Natural killer cell (primary cell): ENCODE measurements around the gene FOXF1. TPM values are rescaled to one million over a fixed set of nuclear protein-coding genes. Genes with fewer than 3 reads are reported as not detected.

Source experiments
- ATAC-seq, 3 donors: fragments of 150-1000 bp in 2 of 3; fragments of 200-7000 bp in 1 of 3; cut with Tn5 transposase; 1 replicate in 1 of 3; 2 replicates in 2 of 3; pipeline ENCODE4 v1.10.0; 2021; ENCODE audit warnings: mild to moderate bottlenecking in 2 of 3, moderate library complexity in 2 of 3
- DNase-seq, 2 donors: peaks; one replicate each; pipeline versions ENCODE4 v3.0.0 to v3.0.0-alpha.2; 2013 to 2021; ENCODE audit warnings: mixed read lengths in 1 of 2
- H3K27ac ChIP-seq: one replicate; pipeline ENCODE4 v1.5.1; 2013; ENCODE audit warnings: mild to moderate bottlenecking, low read length
- H3K27me3 ChIP-seq: one replicate; pipeline ENCODE4 v1.6.1; 2013; ENCODE audit warnings: low read length; ENCODE audit not compliant: control insufficient read depth, insufficient read depth
- H3K36me3 ChIP-seq: one replicate; pipeline ENCODE4 v1.6.1; 2013; ENCODE audit warnings: low read length; ENCODE audit not compliant: control insufficient read depth, insufficient read depth
- H3K4me1 ChIP-seq: one replicate; pipeline ENCODE4 v1.6.1; 2013; ENCODE audit warnings: low read length; ENCODE audit not compliant: control insufficient read depth, insufficient read depth
- H3K4me3 ChIP-seq: one replicate; pipeline ENCODE4 v1.5.1; 2013; ENCODE audit warnings: low read length
- H3K9me3 ChIP-seq: one replicate; pipeline ENCODE4 v1.6.1; 2013; ENCODE audit warnings: low read length; ENCODE audit not compliant: control insufficient read depth, insufficient read depth
- H3K27ac Mint-ChIP-seq, 2 donors: one replicate each; pipeline ENCODE4 v1.8.0; 2022; ENCODE audit warnings: mild to moderate bottlenecking in 2 of 2, mixed read lengths in 2 of 2, moderate library complexity in 1 of 2
- H3K27me3 Mint-ChIP-seq, 2 donors: one replicate each; pipeline ENCODE4 v1.8.0; 2022; ENCODE audit warnings: low read depth in 2 of 2, mixed read lengths in 2 of 2
- H3K36me3 Mint-ChIP-seq: one replicate; pipeline ENCODE4 v1.8.0; 2022; ENCODE audit warnings: mixed read lengths
- H3K4me1 Mint-ChIP-seq, 2 donors: one replicate each; pipeline ENCODE4 v1.8.0; 2022; ENCODE audit warnings: mixed read lengths in 2 of 2
- H3K4me3 Mint-ChIP-seq: one replicate; pipeline ENCODE4 v1.8.0; 2022; ENCODE audit warnings: mild to moderate bottlenecking, moderate library complexity, mixed read lengths
- H3K9me3 Mint-ChIP-seq, 2 donors: one replicate each; pipeline ENCODE4 v1.8.0; 2022; ENCODE audit warnings: mixed read lengths in 2 of 2
- whole genome bisulfite sequencing: methylation state at CpG from one replicate; pipeline ENCODE4 v1.1.7; 2013; ENCODE audit warnings: missing lambda C conversion rate; ENCODE audit not compliant: insufficient coverage; 5-methylcytosine and 5-hydroxymethylcytosine counted together
- intact Hi-C: fragments of 100-400 bp; cut with micrococcal nuclease; formaldehyde crosslinking; loops from one replicate; pipeline ENCODE4 v1.14.2; 2022
- total RNA-seq, 4 donors: library from RNA; stranded (reverse); fragments of 120-200 nt in 1 of 4; gene quantifications; one replicate each; pipeline versions ENCODE4 v1.2.3 to v1.2.4, GENCODE V29; 2013 to 2022
- TF ChIP-seq, protein P1 (sequence below): fragments of 200-600 bp; IDR thresholded peaks from one replicate; pipeline ENCODE4 v1.8.0; 2022; ENCODE audit warnings: antibody characterized with exemption

FOXF1 gene
- total RNA-seq, 3 donors from 2014 or later (not counting 1 experiment from before 2014, with no cell fraction given) = not detected

GRCh38 chr16:86557587-86557986, 47.3 kb downstream of the FOXF1 start:
- Histone ChIP-seq H3K36me3 (no peaks in the 10 kb centered on the region), H3K4me1 (peaks cover 18% of the 10 kb centered on the region), H3K27ac (no peak overlapping the region), H3K27me3 (no peaks in the 10 kb centered on the region), H3K9me3 (no peaks in the 10 kb centered on the region), H3K4me3 (no peak overlapping the region)
- peaks cover 0 to 5% of the 10 kb centered on the region in 2 donors for H3K27me3 Mint-ChIP-seq
- 87% methylated on average over 4 of the region's 4 CpGs for WGBS
- no peak overlapping the region for H3K27ac Mint-ChIP-seq
- H3K9me3 Mint-ChIP-seq = no peaks in the 10 kb centered on the region
- TF ChIP-seq, protein P1, sequence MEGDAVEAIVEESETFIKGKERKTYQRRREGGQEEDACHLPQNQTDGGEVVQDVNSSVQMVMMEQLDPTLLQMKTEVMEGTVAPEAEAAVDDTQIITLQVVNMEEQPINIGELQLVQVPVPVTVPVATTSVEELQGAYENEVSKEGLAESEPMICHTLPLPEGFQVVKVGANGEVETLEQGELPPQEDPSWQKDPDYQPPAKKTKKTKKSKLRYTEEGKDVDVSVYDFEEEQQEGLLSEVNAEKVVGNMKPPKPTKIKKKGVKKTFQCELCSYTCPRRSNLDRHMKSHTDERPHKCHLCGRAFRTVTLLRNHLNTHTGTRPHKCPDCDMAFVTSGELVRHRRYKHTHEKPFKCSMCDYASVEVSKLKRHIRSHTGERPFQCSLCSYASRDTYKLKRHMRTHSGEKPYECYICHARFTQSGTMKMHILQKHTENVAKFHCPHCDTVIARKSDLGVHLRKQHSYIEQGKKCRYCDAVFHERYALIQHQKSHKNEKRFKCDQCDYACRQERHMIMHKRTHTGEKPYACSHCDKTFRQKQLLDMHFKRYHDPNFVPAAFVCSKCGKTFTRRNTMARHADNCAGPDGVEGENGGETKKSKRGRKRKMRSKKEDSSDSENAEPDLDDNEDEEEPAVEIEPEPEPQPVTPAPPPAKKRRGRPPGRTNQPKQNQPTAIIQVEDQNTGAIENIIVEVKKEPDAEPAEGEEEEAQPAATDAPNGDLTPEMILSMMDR = no peak
- intact Hi-C loops = no loop called here
- H3K4me1 Mint-ChIP-seq = peaks cover 20 to 24% of the 10 kb centered on the region in 2 donors
- ATAC-seq (no peak), DNase-seq (no peak)
- no peak overlapping the region for H3K4me3 Mint-ChIP-seq
- H3K36me3 Mint-ChIP-seq = no peaks in the 10 kb centered on the region

DNA sequence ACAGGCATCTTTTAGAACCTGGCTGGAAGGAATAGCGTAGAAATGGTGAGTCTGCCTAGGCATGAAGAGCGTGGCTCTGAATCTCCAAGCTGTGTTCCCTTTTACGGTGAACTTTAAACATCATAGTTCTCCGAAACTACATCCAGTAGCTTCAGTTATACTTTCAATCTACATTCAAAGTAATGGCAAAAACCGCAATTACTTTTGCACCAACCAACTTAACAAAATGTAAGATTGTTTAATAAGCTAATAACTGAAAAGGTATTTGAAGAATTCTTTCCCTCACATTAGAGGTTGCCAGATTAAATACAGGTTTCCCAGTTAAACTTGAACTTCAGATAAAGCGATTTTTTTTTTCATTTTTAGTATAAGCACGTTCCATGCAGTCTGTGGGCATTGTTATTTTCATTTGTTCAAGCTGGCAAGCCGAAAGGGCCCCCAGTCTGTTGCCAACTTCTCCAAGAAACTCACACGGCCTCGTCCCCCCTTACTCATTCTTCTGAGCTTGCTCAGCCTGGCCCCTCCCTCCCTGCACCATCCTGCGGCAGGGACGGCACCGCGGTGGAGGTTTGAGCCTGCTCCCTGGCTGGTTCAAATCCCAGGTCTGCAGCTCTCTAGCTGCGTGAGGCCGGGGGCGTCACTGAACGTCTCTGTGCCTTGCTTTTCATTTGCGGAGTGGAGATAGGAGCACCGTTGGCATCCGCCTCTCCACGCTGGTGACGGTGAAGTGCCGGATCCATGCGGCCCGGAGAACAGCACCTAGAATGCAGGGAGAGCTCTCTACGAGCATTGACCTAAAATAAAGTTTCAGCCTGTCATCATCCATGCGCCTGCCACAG, 48.2 kb downstream of the FOXF1 start:
- WGBS = 83% methylated on average over 26 of the region's 28 CpGs
- no peak overlapping the region for H3K4me3 ChIP-seq
- peaks cover 19% of the 10 kb centered on the region for H3K4me1 ChIP-seq
- H3K36me3 Mint-ChIP-seq = no peaks in the 10 kb centered on the region
- H3K27me3 Mint-ChIP-seq = peaks cover 2 to 7% of the 10 kb centered on the region in 2 donors
- DNase-seq = no peak
- no peaks in the 10 kb centered on the region for H3K9me3 Mint-ChIP-seq
- H3K27ac ChIP-seq = no peak overlapping the region
- no peak for ATAC-seq
- H3K27ac Mint-ChIP-seq = no peak overlapping the region
- TF ChIP-seq, protein P1 = no peak
- intact Hi-C loops = no loop called here
- peaks cover 18 to 20% of the 10 kb centered on the region in 2 donors for H3K4me1 Mint-ChIP-seq
- H3K36me3 ChIP-seq = no peaks in the 10 kb centered on the region
- H3K4me3 Mint-ChIP-seq = no peak overlapping the region
- H3K27me3 ChIP-seq = no peaks in the 10 kb centered on the region
- H3K9me3 ChIP-seq = no peaks in the 10 kb centered on the region

- Mint-ChIP-seq H3K36me3 (no peaks in the 10 kb centered on the region), H3K27me3 (peaks cover 15 to 17% of the 10 kb centered on the region in 2 donors), H3K27ac (no peak overlapping the region), H3K4me3 (no peak overlapping the region), H3K4me1 (peaks cover 15% of the 10 kb centered on the region in 2 donors), H3K9me3 (no peaks in the 10 kb centered on the region)
- no peaks in the 10 kb centered on the region for H3K9me3 ChIP-seq
- no peak for ATAC-seq
- WGBS = 85% methylated on average over 9 of the region's 9 CpGs
- intact Hi-C loops = loop anchor here (5.0 kb wide), 3 partner anchors 202 to 517 kb away; no protein-coding TSS in a partner anchor
- peaks cover 15% of the 10 kb centered on the region for H3K4me1 ChIP-seq
- no peaks in the 10 kb centered on the region for H3K36me3 ChIP-seq
- H3K27me3 ChIP-seq = peaks cover 9% of the 10 kb centered on the region
- TF ChIP-seq, protein P1 = no peak
- H3K4me3 ChIP-seq = no peak overlapping the region
- H3K27ac ChIP-seq = no peak overlapping the region
- DNase-seq = no peak
These were observed 49.5 kb downstream of the FOXF1 start for GRCh38 chr16:86559802-86560305.
